SIG-M5 treated with dmso at 0.1 percent for 504 hours (cell line): Measurements from ENCODE around the gene SLC9A3.
A peak's percentile ranks its signal among the peaks of the same experiment; 100 is the strongest.

Experiments
- DNase-seq: peaks from one replicate; lab custom pipeline; 2025; ENCODE audit not compliant: unreplicated experiment; lab: John Stamatoyannopoulos, UW

Gene SLC9A3

DNA sequence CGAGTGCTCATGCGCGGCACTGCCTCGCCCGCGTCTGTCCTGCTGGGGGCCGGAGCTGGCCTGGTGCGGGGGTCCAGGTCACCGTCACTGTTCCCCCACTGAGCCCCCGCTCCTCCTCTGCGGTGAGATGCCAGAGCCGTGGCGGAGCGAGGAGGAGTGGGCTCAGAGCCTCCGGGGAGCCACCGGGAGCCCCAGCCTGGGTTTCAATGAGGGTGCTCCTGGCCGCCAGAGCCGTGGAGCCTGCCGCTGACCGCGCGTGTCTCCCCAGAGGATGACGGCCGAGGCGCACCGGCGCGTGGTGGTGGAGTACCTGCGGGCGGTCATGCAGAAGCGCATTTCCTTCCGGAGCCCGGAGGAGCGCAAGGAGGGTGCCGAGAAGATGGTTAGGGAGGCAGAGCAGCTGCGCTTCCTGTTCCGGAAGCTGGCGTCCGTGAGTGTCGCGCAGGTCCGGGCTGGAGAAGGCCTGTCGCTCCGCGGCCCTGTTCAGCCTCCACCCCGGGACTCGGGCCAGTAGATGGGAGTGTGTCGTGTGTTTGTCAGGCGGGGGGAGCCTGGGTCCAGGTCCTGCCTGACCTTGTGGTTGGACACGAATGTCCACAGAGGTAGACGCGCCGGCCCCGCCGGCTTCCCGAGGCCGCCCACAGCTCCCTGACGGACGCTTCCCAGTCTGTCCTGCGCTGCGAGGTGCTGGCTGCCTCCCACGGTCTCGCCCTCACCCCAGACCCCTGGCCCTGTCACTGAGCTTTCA, 59.2 kb downstream of the SLC9A3 start:
- DNase-seq, result no peak

DNA sequence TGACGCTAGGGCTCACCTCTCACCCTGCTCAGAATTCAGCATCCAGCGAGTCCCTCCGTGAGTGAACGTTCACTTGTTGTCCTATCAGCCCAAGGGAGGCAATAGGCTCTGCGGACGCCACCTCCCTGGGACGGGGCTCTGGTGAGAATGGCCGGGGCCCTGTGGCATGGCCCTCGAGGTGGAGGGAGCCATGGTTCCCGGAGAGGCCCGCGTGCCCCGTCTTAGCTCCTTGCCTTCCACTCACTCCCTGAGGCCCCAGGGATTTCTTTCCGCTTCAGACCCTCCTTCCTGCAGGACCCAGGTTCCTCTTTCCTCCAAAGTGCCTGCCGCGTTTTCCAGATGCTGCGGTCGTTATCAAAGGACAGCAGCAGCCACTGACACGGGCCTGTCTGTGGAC, 59.8 kb downstream of the SLC9A3 start:
- DNase-seq, result no peak

DNA sequence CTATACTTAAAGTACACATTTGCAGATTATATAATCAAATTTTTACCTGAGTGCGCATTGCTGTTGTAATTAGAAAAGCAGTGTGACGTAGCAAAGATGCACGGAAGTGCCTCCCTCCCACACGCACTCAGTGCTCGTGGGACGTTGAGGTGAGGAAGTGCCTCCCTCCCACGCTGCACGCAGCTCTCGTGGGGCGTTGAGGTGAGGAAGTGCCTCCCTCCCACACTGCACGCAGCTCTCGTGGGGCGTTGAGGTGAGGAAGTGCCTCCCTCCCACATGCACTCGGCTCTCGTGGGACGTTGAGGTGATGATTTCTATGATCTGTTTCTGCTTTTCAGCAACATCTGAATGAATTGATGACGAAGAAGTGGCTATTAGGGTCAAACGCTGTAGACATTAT, 60.3 kb downstream of the SLC9A3 start:
- no peak for DNase-seq

DNA sequence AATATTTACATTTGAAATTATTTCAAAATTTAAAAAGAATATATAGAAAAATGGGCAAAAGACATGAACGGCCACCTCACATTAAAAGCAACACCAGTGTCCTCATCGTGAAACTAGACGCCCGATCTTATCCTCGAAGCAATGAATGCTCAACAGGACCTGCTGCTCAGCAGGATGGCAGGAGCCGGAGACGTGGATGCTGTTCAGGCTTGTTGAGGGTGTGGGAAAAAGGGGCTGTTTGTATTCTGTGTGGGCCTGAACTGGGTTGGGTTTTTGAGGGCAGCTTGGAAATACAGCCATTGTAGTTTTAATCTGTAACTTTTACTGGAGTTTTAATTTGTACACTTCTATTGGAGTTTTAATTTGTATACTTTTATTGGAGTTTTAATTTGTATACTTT, 60.9 kb downstream of the SLC9A3 start:
- no peak for DNase-seq

DNA sequence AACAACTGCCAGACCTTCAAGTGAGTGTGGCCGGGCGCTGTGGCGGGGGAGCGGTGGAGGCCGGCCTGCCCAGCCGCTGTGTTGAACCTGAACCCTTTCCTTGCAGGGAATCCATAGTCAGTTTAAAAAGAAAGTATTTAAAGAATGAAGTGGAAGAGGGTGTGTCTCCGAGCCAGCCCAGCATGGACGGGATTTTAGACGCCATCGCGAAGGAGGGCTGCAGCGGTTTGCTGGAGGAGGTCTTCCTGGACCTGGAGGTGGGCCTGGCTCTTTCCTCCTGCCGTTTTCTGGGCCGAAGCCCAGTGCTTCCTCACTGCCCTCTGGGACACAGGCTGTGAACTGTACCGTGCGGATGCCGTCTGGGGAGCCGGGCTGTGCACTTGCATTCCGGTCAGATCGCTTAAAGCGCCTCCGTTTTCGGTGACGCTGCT, 62.2 kb downstream of the SLC9A3 start:
- no peak for DNase-seq

DNA sequence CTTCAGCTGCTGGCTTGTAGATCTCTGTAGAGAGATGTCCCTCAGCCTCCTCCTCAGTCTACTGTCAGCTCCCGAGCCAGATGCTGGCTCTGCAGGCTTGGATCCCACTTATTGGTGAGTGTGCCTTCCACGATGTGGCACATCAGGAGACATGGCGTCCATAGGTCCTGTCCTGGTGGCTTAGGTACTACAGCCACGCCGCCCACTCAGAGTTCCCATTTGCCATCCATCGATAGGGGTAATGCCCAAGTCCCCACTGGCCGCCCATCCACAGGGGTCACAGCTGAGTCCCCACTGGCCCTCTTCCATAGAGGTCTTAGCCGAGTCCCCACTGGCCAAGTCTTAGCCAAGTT, 64.0 kb downstream of the SLC9A3 start:
- no peak for DNase-seq

DNA sequence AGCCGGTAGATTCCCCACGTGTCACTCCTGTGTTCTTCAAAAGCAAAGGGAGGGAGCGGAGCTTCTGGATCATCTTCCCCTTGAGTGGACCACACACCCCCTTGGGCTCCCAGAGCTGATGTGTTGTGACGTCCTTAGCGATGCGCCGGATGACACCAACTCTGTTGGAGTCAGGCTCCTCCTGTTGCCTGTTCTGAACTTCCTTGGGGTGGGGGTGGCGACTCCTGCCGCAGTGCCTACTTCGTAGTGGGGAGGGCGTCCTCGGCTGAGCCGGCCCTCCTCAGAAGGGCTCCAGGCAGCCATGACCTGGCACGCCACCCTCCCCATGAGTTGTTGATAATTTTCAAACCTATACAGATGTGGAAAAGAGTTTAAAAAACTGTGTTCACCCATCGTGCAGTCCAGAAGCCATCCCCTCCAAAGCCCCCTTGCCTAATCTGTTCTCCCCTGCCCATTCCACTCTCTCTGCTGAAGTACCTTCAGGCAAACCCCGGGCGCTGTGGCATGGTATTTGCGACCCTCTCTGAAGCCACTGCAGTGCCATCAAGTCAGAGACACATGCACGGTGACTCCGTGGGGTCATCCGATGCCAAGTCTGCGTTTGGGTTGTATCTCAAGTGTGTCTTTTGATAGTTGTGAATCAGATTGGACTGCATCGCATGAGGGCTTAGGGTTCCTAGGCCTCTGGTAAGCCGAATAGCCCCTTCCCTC, 64.5 kb downstream of the SLC9A3 start:
- DNase-seq, result no peak

DNA sequence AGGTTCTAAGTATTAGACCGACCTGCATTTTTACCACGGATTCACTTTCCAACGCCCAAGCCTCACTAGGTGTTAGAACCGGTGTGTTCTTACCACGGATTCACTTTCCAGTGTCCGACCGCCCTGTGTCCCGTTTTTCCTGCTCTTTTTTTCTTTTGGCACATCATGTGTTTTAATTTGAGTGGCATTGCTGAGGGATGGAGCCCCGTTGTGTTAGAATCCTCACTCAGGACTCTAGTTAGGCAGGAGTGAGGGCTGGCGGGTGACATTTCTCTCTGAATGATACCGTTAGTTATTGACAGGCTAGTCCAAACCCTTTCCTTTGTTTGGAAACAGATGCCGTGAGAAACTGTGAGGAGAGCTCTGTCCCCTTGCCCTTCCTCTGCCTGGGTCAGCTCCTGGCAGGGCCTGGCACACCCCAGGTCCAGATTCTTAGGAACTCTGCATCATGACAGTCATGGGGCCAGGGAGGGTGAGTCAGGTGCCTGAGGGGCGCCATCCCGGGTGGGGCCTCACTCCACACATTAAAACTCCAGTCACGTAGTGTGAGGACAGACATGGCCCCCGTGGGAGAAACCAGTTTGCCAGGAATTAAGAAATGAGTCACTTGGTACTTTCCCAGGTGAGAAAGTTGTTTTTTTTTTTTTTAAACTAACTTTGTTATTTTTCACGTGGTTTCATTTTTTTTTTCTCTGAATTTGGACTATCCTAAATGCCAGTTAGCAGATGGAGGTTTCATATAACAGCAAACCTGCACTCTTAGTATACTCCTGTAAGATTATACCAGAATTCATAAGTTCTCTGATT, 65.5 kb downstream of the SLC9A3 start:
- no peak for DNase-seq

DNA sequence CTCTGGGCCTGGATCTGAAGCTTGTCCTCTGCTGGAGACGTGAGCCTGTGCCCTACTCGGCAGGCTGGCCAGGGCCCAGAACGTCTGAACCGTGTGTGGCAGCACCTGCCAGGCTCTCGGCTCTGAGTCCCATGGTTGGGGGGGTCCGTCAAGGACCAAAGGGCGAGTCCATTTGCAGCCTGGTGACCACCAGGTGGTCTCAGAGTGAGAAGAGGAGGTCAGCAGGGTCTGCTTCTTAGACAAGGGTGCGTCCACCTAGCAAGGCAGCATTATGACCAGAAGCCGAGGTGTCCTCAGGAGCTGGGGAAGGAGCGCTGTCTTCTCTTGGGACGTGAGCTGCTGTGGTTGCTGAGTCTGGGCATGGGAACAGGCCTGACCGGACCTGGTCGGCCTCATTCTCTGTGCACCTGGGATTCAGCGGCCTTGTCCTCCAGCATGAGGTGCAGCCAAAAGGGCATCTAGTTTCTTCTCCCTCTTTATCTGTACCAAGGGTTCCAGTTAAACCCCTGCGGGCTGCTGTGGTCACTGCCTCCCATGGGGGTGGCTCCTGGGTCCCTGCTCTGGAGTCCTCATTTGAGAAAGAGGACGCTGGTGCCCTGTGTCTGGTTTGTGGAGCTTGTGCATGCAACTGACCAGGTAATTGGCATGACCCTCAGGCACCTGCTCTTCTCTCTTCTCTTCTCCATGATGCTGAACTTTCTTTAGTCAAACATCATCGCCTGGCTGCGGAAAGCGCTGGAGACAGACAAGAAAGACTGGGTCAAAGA, 66.9 kb downstream of the SLC9A3 start:
- no peak for DNase-seq

DNA sequence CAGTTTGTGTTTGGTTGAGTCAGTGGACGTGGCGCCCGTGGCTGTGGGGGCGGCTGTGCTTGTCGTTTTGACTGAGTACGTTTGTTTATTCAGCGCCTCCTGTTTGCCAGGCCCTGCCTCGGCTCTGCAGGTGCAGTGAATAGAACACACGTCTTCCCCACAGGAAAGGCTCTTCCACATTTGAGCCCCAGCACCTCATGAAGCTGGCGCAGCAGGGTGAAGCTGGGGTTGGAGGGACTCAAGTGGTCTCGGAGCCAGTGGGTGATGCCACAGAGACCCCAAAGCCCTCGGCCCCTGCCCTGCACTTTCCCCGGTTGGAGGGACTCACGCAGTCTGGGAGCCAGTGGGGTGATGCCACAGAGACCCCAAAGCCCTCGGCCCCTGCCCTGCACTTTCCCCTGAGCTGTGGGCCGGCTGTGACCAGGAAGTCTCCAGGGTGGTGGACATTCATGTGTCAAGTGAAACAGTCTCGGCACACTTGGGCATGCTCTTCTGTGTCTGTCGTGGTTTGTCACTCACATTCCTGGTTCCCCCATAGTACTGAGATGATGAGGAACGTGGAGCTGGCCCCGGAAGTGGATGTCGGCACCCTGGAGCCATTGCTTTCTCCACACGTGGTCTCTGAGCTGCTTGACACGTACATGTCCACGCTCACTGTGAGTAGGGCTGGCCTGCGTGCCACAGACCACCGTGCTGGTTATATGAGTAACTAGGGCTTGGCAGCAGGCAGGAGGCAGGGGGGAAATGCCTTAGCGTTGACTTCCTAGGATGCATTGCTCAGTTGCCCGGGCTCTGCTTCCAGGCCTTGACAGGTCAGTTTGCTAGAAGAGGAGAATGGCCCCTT, 67.7 kb downstream of the SLC9A3 start:
- no peak for DNase-seq

DNA sequence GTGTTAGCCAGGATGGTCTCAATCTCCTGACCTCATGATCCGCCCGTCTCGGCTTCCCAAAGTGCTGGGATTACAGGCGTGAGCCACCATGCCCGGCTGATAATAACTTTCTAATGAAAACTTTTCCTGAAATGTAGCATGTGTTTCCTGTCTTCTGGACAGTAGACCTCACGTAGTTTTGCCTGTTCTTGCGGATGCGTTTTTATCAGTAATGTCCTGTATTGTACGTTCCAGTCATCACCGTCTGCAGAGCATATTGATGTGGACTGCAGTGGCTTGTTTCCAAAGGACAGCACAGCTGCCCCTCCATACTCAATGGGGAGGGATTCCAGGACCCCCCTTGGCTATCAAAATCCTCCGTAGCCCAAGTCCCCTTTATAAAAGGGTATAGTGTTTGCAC, 68.4 kb downstream of the SLC9A3 start:
- DNase-seq, result no peak

DNA sequence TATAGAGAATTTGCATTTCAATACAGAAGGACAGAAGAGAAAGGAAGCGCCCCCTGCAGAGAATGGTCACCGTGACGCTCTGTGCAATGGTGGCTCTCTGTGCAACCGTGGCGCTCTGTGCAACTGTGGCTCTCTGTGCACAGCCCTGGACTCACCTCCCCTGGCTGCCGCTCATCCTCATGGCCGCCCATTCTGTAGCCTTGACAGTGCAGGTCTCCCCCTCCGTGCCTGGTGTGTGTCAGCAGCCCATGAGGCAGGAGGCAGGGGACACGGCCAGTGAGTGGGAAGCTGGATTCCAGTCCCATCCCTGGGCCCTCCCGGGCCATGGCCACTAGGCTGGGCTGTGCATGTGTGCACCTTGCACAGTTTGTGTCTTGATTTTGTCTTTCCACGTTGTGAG, 69.3 kb downstream of the SLC9A3 start:
- DNase-seq, result no peak

DNA sequence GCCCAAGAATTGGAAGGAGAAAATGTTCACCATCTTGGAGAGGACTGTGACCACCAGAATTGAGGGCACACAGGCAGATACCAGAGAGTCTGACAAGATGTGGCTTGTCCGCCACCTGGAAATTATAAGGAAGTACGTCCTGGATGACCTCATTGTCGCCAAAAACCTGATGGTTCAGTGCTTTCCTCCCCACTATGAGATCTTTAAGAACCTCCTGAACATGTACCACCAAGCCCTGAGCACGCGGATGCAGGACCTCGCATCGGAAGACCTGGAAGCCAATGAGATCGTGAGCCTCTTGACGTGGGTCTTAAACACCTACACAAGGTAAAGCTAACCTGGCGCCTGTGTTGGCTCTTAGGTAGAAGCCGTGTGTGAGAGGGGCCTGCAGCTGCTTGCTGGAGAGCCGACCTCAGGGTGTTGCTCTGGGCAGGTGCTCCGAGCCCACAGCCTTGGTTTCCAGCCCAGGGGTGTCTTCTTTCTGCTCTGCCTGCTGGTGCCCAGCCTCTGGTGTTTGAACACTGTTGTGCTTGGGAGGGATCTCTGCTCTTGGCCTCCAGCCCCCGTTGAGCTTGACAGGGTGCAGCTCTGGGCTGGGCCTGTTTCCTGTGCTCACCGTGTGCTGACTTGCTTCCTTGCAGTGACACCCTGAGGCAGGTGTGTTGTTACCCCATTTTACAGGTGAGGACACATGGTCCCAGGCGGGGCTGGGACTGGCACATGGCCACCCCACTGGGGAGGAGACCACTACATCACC, 70.3 kb downstream of the SLC9A3 start:
- DNase-seq, result no peak

DNA sequence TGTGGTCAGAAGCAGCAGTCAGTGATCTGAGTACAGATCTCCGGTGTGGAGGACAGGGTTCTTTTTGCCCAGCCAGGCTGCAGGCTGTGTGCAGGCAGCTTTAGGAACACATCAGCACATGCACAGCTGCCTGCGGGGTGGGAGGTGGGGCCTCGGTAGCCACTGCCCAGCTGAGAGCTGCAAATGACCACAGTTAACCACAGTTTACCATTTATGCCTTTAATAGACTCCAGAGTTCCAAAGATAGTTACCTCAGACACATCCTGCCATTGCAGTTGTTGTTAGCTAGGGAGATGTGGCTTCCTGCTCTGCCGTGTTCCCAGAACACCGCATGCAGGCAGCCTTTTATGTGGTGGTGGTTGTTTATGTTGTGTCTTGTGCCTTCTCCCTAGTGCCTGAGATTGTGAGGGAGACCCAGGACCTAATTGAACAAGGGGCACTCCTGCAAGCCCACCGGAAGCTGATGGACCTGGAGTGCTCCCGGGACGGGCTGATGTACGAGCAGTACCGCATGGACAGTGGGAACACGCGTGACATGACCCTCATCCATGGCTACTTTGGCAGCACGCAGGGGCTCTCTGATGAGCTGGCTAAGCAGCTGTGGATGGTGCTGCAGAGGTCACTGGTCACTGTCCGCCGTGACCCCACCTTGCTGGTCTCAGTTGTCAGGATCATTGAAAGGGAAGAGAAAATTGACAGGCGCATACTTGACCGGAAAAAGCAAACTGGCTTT, 71.1 kb downstream of the SLC9A3 start:
- DNase-seq, result no peak

DNA sequence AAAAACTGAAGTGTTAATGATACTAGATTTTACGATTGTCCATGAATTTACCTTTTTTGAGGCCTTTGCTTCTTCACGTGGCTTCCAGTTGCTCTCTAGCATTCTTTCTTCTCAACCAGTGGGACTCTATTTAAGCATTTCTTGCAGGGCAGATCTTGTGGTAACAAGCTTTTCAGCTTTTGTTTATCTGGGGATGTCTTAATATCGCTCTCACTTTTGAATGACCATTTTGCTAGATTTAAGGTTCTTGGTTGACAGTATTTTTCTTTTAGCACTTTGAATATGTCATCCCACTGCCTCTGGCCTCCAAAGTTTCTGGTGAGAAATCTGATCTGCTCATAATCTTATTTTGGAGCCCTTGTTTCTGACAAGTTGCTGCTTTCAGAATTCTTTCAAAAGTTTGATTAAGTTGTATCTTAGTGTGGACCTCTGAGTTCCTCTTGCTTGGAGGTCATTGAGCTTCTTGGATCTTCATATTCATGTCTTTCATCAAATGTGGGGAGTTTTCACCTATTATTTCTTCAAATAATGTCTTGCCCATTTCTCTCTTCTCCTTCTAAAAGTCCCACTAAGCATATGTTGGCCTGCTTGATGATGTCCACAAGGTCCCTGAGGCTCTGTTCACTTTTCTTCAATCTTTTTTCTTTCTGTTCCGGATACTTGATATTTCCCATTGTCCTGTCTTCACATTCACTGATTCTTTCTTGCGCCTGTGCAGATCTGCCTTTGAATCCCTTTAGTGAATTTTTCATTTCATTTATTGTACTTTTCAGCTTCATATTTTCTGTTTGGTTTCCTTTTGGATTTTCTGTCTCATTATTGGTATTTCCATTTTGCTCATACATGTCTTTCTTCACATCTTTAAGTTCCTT, 72.4 kb downstream of the SLC9A3 start:
- DNase-seq, result no peak

DNA sequence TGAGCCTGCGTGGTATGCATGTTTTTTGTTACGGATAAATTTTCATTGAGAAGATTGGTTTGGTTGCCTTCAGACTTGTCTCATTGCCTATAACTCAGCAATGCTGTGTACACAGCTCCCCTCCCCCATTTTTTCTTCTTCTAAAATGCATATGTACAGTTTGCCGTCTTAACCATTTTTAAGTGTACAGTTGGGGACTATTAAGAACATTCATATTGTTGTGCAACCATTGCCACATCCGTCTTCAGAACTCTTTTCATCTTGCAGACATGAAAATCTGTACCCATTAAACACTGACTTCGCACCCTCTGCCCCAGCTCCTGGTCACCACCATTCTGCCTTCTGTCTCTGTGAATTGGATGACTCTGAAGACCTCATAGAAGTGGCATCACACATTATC, 75.1 kb downstream of the SLC9A3 start:
- peak; percentile 21 for DNase-seq

DNA sequence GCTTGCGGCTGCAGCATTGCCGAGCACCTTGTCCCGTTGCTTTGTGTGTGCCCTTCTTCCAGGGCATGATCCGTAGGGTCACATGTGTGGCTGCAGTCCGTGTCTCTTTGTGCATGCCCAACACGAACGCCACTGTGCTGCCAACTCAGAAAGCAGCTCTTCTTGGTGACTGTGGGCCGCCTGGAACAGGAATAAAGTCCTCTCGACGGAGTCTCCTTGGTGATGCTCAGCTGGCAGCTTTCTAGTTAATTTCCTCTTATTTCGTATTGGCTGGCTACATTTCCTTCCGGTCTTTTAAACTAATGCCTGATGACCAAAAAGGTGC, 75.5 kb downstream of the SLC9A3 start:
- no peak for DNase-seq

DNA sequence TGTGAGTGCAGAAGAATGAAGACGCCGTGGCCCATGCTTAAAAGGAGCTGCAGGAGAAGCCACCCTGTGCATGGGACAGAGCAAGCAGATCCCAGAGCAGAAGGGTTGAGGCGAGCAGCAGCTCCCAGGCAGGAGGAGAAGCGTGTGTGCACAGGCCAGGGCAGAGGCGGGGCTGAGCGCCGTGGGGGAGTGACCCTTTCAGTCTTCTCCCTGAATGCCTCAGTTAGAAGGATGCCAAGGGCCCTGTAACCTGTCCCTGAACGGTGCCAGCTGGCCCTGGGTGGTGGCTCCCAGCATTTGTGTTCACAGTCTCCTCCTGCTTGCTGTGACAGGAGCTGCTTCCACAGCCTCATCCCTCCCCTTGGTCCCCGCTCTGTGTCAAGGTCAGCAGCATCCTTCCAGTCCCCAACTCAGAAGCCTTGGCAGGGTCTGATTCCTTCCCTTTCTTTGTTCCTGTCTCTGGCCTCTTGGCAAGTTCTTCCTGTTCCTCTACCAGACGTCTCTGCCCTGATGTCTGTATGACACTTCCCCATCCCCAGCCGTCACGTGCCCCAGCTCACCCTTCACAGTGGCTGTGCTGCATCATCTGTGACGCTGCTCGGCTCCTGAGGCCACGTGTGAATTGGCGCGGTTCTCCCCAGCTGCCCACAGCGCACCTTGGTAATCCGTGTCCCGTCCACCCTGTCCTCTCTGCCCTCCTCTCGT, 76.0 kb downstream of the SLC9A3 start:
- DNase-seq, result peak; percentile 86
